Caco-2 (cell line): ENCODE results near the gene KIF16B. TPM values are rescaled to one million over a fixed set of nuclear protein-coding genes. Genes with fewer than 3 reads are reported as not detected.

Experiments
- BruUV-seq: library from RNA; stranded (reverse); fragments of 400-500 nt; replicated peaks from 2 replicates; lab custom pipeline; 2021; lab: Mats Ljungman, UMichigan
- CTCF ChIA-PET: fragments of 300-600 bp; sonication (Branson Sonifier 250); formaldehyde crosslinking; loops from one replicate; lab custom pipeline; 2022; ENCODE audit warnings: antibody characterized with exemption; lab: Charles Lee
- POLR2A ChIA-PET: fragments of 300-600 bp; sonication (Branson Sonifier 250); formaldehyde crosslinking; loops from one replicate; lab custom pipeline; 2022; ENCODE audit warnings: antibody characterized with exemption; lab: Charles Lee
- DNase-seq, 2 experiments: peaks; one replicate each; pipeline versions ENCODE4 v3.0.0 to v3.0.0-alpha.2; 2020 to 2022
- H3K27me3 ChIP-seq: replicated peaks from 2 replicates; pipeline ENCODE4 v1.6.0; 2011; ENCODE audit warnings: low read length; ENCODE audit not compliant: control insufficient read depth, insufficient read depth
- H3K36me3 ChIP-seq: 2 replicates; pipeline ENCODE4 v1.5.1; 2011; ENCODE audit warnings: low read length; ENCODE audit not compliant: control insufficient read depth, insufficient read depth
- H3K4me1 ChIP-seq: fragments of 250-450 bp; sonication (Bioruptor Pico); 2 replicates; pipeline ENCODE4 v1.5.1; 2020; ENCODE audit warnings: mild to moderate bottlenecking
- H3K4me3 ChIP-seq: 2 replicates; pipeline ENCODE4 v1.5.1; 2011; ENCODE audit warnings: low read depth, mild to moderate bottlenecking, control low read depth, low read length
- H3K9me3 ChIP-seq: fragments of 250-450 bp; sonication (Bioruptor Pico); 2 replicates; pipeline ENCODE4 v1.5.1; 2020; ENCODE audit warnings: mild to moderate bottlenecking, moderate library complexity
- H3K27ac Mint-ChIP-seq: one replicate; pipeline ENCODE4 v1.8.0; 2022; ENCODE audit warnings: mixed read lengths; ENCODE audit not compliant: unreplicated experiment
- H3K27me3 Mint-ChIP-seq: one replicate; pipeline ENCODE4 v1.8.0; 2022; ENCODE audit warnings: mixed read lengths; ENCODE audit not compliant: insufficient read depth, unreplicated experiment
- H3K36me3 Mint-ChIP-seq: one replicate; pipeline ENCODE4 v1.8.0; 2022; ENCODE audit warnings: mild to moderate bottlenecking, mixed read lengths; ENCODE audit not compliant: insufficient read depth, unreplicated experiment
- H3K4me1 Mint-ChIP-seq: one replicate; pipeline ENCODE4 v1.8.0; 2022; ENCODE audit warnings: low read depth, mixed read lengths; ENCODE audit not compliant: unreplicated experiment
- H3K4me3 Mint-ChIP-seq: one replicate; pipeline ENCODE4 v1.8.0; 2022; ENCODE audit warnings: mild to moderate bottlenecking, moderate library complexity, mixed read lengths; ENCODE audit not compliant: unreplicated experiment
- H3K9me3 Mint-ChIP-seq: one replicate; pipeline ENCODE4 v1.8.0; 2022; ENCODE audit warnings: mixed read lengths; ENCODE audit not compliant: unreplicated experiment
- CTCF ChIP-seq, 2 experiments: fragments of 200-600 bp in 1 of 2; IDR thresholded peaks; 1 replicate in 1 of 2; 2 replicates in 1 of 2; pipeline versions ENCODE4 v1.5.1 to v1.8.0; 2011 to 2022; ENCODE audit warnings: antibody characterized with exemption in 1 of 2, control low read depth in 1 of 2, inconsistent platforms in 1 of 2, low read depth in 1 of 2, low read length in 1 of 2, mild to moderate bottlenecking in 1 of 2, moderate library complexity in 1 of 2; ENCODE audit not compliant: insufficient read depth in 1 of 2, severe bottlenecking in 1 of 2, unreplicated experiment in 1 of 2
- intact Hi-C: fragments of 100-400 bp; cut with micrococcal nuclease; formaldehyde crosslinking; loops from one replicate; pipeline ENCODE4 v1.10.0; 2022; ENCODE audit not compliant: unreplicated experiment
- total RNA-seq: library from RNA; stranded (reverse); gene quantifications from 2 replicates; pipeline ENCODE4 v1.2.3, GENCODE V29; 2022

The KIF16B gene
- total RNA-seq, 1 experiment from 2014 or later: 11.3 TPM

GRCh38 chr20:16394784-16395183 lies 178.5 kb downstream of the KIF16B start:
- TF ChIP-seq CTCF (IDR thresholded peaks at IDR 0.05; ENCODE audit: insufficient read depth in 1 of 2, low read depth in 1 of 2, low read length in 1 of 2, severe bottlenecking in 1 of 2, unreplicated experiment in 1 of 2): no peak
- H3K36me3 ChIP-seq: no peaks in the 10 kb centered on the region
- H3K9me3 ChIP-seq: no peaks in the 10 kb centered on the region
- no peak overlapping the region for H3K4me3 ChIP-seq
- no peaks in the 10 kb centered on the region for H3K27me3 Mint-ChIP-seq
- DNase-seq: no peak
- no peaks in the 10 kb centered on the region for H3K9me3 Mint-ChIP-seq
- CTCF ChIA-PET: interaction anchor here (0.6 kb wide), 1 partner anchor 24 kb away, joined by 6 read pairs; no protein-coding TSS in a partner anchor
- no peak overlapping the region for H3K4me3 Mint-ChIP-seq
- H3K27me3 ChIP-seq: no peaks in the 10 kb centered on the region
- intact Hi-C loops: no loop called here
- BruUV-seq: no TSS peak
- no peak overlapping the region for H3K27ac Mint-ChIP-seq
- H3K36me3 Mint-ChIP-seq: no peaks in the 10 kb centered on the region
- H3K4me1 ChIP-seq: no peaks in the 10 kb centered on the region
- POLR2A ChIA-PET: no interaction called here
- no peaks in the 10 kb centered on the region for H3K4me1 Mint-ChIP-seq

- Mint-ChIP-seq H3K4me1 (no peaks in the 10 kb centered on the region), H3K36me3 (no peaks in the 10 kb centered on the region), H3K4me3 (no peak overlapping the region), H3K9me3 (no peaks in the 10 kb centered on the region), H3K27me3 (no peaks in the 10 kb centered on the region), H3K27ac (no peak overlapping the region)
- no peak for DNase-seq
- BruUV-seq: no TSS peak
- no peak overlapping the region for H3K4me3 ChIP-seq
- no peaks in the 10 kb centered on the region for H3K9me3 ChIP-seq
- TF ChIP-seq CTCF (IDR thresholded peaks at IDR 0.05; ENCODE audit: insufficient read depth in 1 of 2, low read depth in 1 of 2, low read length in 1 of 2, severe bottlenecking in 1 of 2, unreplicated experiment in 1 of 2): no peak
- intact Hi-C loops: no loop called here
- no peaks in the 10 kb centered on the region for H3K36me3 ChIP-seq
- H3K27me3 ChIP-seq: no peaks in the 10 kb centered on the region
- H3K4me1 ChIP-seq: no peaks in the 10 kb centered on the region
- ChIA-PET POLR2A (no interaction called here), CTCF (no interaction called here)
Observed at GRCh38 chr20:16393836-16394235, 179.4 kb downstream of the KIF16B start.

GRCh38 chr20:16393297-16393696 lies 180.0 kb downstream of the KIF16B start:
- Mint-ChIP-seq H3K9me3 (no peaks in the 10 kb centered on the region), H3K27ac (no peak overlapping the region), H3K4me3 (no peak overlapping the region), H3K4me1 (no peaks in the 10 kb centered on the region), H3K27me3 (no peaks in the 10 kb centered on the region), H3K36me3 (no peaks in the 10 kb centered on the region)
- Histone ChIP-seq H3K4me3 (no peak overlapping the region), H3K36me3 (no peaks in the 10 kb centered on the region), H3K27me3 (no peaks in the 10 kb centered on the region), H3K4me1 (no peaks in the 10 kb centered on the region), H3K9me3 (no peaks in the 10 kb centered on the region)
- no TSS peak for BruUV-seq
- intact Hi-C loops: no loop called here
- ChIA-PET CTCF (no interaction called here), POLR2A (no interaction called here)
- no peak for DNase-seq
- no peak for TF ChIP-seq CTCF (IDR thresholded peaks at IDR 0.05; ENCODE audit: insufficient read depth in 1 of 2, low read depth in 1 of 2, low read length in 1 of 2, severe bottlenecking in 1 of 2, unreplicated experiment in 1 of 2)
